Ishikawa (cell line): Measurements from ENCODE around the gene CCDC32.

Experiments used
- CREB1 ChIP-seq: IDR thresholded peaks from 2 replicates; pipeline ENCODE4 v1.6.1; 2012; ENCODE audit warnings: low read depth
- EP300 ChIP-seq: IDR thresholded peaks from 2 replicates; pipeline ENCODE4 v1.6.1; 2012; ENCODE audit warnings: borderline replicate concordance
- FOXM1 ChIP-seq: IDR thresholded peaks from 2 replicates; pipeline ENCODE4 v1.6.1; 2012; ENCODE audit warnings: low read depth, borderline replicate concordance
- NFIC ChIP-seq: IDR thresholded peaks from 2 replicates; pipeline ENCODE4 v1.6.1; 2012
- RAD21 ChIP-seq: IDR thresholded peaks from 2 replicates; pipeline ENCODE4 v1.6.1; 2012; ENCODE audit warnings: low read depth
- TAF1 ChIP-seq: IDR thresholded peaks from 2 replicates; pipeline ENCODE4 v1.6.1; 2012; ENCODE audit warnings: low read depth, mild to moderate bottlenecking
- TCF12 ChIP-seq: IDR thresholded peaks from 2 replicates; pipeline ENCODE4 v1.6.1; 2012; ENCODE audit warnings: low read depth
- YY1 ChIP-seq: IDR thresholded peaks from 2 replicates; pipeline ENCODE4 v1.6.1; 2012; ENCODE audit warnings: low read depth
- TF ChIP-seq, protein P1 (sequence below): IDR thresholded peaks from 2 replicates; pipeline ENCODE4 v1.6.1; 2012; ENCODE audit warnings: low read depth, mild to moderate bottlenecking
- TF ChIP-seq, protein P2 (sequence below): IDR thresholded peaks from 2 replicates; pipeline ENCODE4 v1.6.1; 2012

DNA sequence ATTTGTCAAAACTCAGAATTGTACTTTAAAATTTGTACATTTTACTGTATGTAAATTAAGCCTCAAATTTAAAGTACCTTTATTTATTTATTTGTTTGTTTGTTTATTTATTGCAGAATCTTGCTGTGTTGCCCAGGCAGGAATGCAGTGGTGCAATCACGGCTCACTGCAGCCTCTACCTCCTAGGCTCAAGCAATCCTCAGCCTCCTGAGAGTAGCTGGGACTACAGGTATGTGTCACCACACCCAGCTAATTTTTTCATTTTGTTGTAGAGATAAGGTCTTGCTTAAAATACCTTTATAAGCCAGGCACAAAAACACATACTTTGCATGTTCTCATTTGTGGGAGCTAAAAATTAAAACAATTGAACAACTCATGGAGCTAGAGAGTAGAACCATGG lies 56.6 kb downstream of the CCDC32 start:
- TF ChIP-seq YY1 (no peak), TCF12 (no peak), RAD21 (no peak), FOXM1 (no peak), CREB1 (no peak), NFIC (no peak), EP300 (no peak), TAF1 (no peak)
- TF ChIP-seq, protein P1, sequence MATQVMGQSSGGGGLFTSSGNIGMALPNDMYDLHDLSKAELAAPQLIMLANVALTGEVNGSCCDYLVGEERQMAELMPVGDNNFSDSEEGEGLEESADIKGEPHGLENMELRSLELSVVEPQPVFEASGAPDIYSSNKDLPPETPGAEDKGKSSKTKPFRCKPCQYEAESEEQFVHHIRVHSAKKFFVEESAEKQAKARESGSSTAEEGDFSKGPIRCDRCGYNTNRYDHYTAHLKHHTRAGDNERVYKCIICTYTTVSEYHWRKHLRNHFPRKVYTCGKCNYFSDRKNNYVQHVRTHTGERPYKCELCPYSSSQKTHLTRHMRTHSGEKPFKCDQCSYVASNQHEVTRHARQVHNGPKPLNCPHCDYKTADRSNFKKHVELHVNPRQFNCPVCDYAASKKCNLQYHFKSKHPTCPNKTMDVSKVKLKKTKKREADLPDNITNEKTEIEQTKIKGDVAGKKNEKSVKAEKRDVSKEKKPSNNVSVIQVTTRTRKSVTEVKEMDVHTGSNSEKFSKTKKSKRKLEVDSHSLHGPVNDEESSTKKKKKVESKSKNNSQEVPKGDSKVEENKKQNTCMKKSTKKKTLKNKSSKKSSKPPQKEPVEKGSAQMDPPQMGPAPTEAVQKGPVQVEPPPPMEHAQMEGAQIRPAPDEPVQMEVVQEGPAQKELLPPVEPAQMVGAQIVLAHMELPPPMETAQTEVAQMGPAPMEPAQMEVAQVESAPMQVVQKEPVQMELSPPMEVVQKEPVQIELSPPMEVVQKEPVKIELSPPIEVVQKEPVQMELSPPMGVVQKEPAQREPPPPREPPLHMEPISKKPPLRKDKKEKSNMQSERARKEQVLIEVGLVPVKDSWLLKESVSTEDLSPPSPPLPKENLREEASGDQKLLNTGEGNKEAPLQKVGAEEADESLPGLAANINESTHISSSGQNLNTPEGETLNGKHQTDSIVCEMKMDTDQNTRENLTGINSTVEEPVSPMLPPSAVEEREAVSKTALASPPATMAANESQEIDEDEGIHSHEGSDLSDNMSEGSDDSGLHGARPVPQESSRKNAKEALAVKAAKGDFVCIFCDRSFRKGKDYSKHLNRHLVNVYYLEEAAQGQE: no peak
- TF ChIP-seq, protein P2, sequence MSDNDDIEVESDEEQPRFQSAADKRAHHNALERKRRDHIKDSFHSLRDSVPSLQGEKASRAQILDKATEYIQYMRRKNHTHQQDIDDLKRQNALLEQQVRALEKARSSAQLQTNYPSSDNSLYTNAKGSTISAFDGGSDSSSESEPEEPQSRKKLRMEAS: no peak
